ENCODE data around the gene ABI3BP. TPM values are rescaled to one million over a fixed set of nuclear protein-coding genes. Genes with fewer than 3 reads are reported as not detected.
A peak's percentile ranks its signal among the peaks of the same experiment; 100 is the strongest.

ABI3BP gene
- total RNA-seq, 2 donors from 2014 or later = not detected

- no peak for ATAC-seq
- Mint-ChIP-seq H3K27ac (no peak overlapping the region), H3K36me3 (peaks cover 14% of the 10 kb centered on the region), H3K4me1 (ENCODE audit: low read depth in 2 of 2) (no peaks in the 10 kb centered on the region), H3K4me3 (no peak overlapping the region), H3K27me3 (no peaks in the 10 kb centered on the region), H3K9me3 (no peaks in the 10 kb centered on the region)
- no peak for DNase-seq (ENCODE audit: low spot score)
Observed at GRCh38 chr3:100746092-100746491, 247.1 kb downstream of the ABI3BP start.

GRCh38 chr3:100745617-100746016, 247.6 kb downstream of the ABI3BP start:
- Mint-ChIP-seq H3K9me3 (no peaks in the 10 kb centered on the region), H3K27ac (no peak overlapping the region), H3K4me1 (ENCODE audit: low read depth in 2 of 2) (no peaks in the 10 kb centered on the region), H3K4me3 (no peak overlapping the region), H3K36me3 (peaks cover 14% of the 10 kb centered on the region), H3K27me3 (no peaks in the 10 kb centered on the region)
- no peak for ATAC-seq
- DNase-seq (ENCODE audit: low spot score) = no peak

GRCh38 chr3:100744671-100745070, 248.6 kb downstream of the ABI3BP start:
- Mint-ChIP-seq H3K4me3 (no peak overlapping the region), H3K27ac (no peak overlapping the region), H3K27me3 (no peaks in the 10 kb centered on the region), H3K4me1 (ENCODE audit: low read depth in 2 of 2) (no peaks in the 10 kb centered on the region), H3K9me3 (no peaks in the 10 kb centered on the region), H3K36me3 (peaks cover 14% of the 10 kb centered on the region)
- ATAC-seq (no peak), DNase-seq (ENCODE audit: low spot score) (no peak)

- H3K36me3 Mint-ChIP-seq = peaks cover 9% of the 10 kb centered on the region
- no peaks in the 10 kb centered on the region for H3K27me3 Mint-ChIP-seq
- no peaks in the 10 kb centered on the region for H3K4me1 Mint-ChIP-seq (ENCODE audit: low read depth in 2 of 2)
- no peak for DNase-seq (ENCODE audit: low spot score)
- H3K9me3 Mint-ChIP-seq = no peaks in the 10 kb centered on the region
- no peak for ATAC-seq
- H3K27ac Mint-ChIP-seq = no peak overlapping the region
- H3K4me3 Mint-ChIP-seq = no peak overlapping the region
Observed at GRCh38 chr3:100743535-100743934, 249.7 kb downstream of the ABI3BP start.

- Mint-ChIP-seq H3K36me3 (peaks cover 19% of the 10 kb centered on the region), H3K9me3 (no peaks in the 10 kb centered on the region), H3K4me1 (ENCODE audit: low read depth in 2 of 2) (peaks cover 0 to 2% of the 10 kb centered on the region in 2 donors), H3K27ac (no peak overlapping the region), H3K4me3 (no peak overlapping the region), H3K27me3 (no peaks in the 10 kb centered on the region)
- DNase-seq (ENCODE audit: low spot score) (no peak), ATAC-seq (peak in 1 of 2 donors; percentile 81)
Observed at GRCh38 chr3:100740207-100740606, 253.0 kb downstream of the ABI3BP start.

GRCh38 chr3:100737334-100737733, 255.9 kb downstream of the ABI3BP start:
- no peak overlapping the region for H3K4me3 Mint-ChIP-seq
- DNase-seq (ENCODE audit: low spot score) = no peak
- H3K27me3 Mint-ChIP-seq = no peaks in the 10 kb centered on the region
- H3K9me3 Mint-ChIP-seq = no peaks in the 10 kb centered on the region
- no peak for ATAC-seq
- no peak overlapping the region for H3K27ac Mint-ChIP-seq
- peaks cover 22% of the 10 kb centered on the region for H3K36me3 Mint-ChIP-seq
- peaks cover 0 to 14% of the 10 kb centered on the region in 2 donors for H3K4me1 Mint-ChIP-seq (ENCODE audit: low read depth in 2 of 2)

- Mint-ChIP-seq H3K36me3 (peaks cover 36% of the 10 kb centered on the region), H3K9me3 (no peaks in the 10 kb centered on the region), H3K4me1 (ENCODE audit: low read depth in 2 of 2) (peaks cover 10 to 21% of the 10 kb centered on the region in 2 donors), H3K27me3 (no peaks in the 10 kb centered on the region), H3K4me3 (no peak overlapping the region), H3K27ac (no peak overlapping the region)
- ATAC-seq (no peak), DNase-seq (ENCODE audit: low spot score) (no peak)
Observed at GRCh38 chr3:100732435-100732834, 260.8 kb downstream of the ABI3BP start.

- Mint-ChIP-seq H3K9me3 (no peaks in the 10 kb centered on the region), H3K27ac (no peak overlapping the region), H3K4me1 (ENCODE audit: low read depth in 2 of 2) (peaks cover 21 to 29% of the 10 kb centered on the region in 2 donors), H3K27me3 (no peaks in the 10 kb centered on the region), H3K4me3 (no peak overlapping the region), H3K36me3 (peaks cover 29% of the 10 kb centered on the region)
- ATAC-seq = no peak
- no peak for DNase-seq (ENCODE audit: low spot score)
Observed at GRCh38 chr3:100730524-100730923, 262.7 kb downstream of the ABI3BP start.

GRCh38 chr3:100726706-100727105, 266.5 kb downstream of the ABI3BP start:
- H3K9me3 Mint-ChIP-seq = no peaks in the 10 kb centered on the region
- peaks cover 17 to 27% of the 10 kb centered on the region in 2 donors for H3K4me1 Mint-ChIP-seq (ENCODE audit: low read depth in 2 of 2)
- no peak overlapping the region for H3K4me3 Mint-ChIP-seq
- ATAC-seq (no peak), DNase-seq (ENCODE audit: low spot score) (no peak)
- H3K27me3 Mint-ChIP-seq = no peaks in the 10 kb centered on the region
- peak overlapping the region in 1 of 2 donors; percentile 20 for H3K27ac Mint-ChIP-seq
- H3K36me3 Mint-ChIP-seq = peaks cover 33% of the 10 kb centered on the region

- Mint-ChIP-seq H3K36me3 (peaks cover 38% of the 10 kb centered on the region), H3K27ac (no peak overlapping the region), H3K4me1 (ENCODE audit: low read depth in 2 of 2) (peaks cover 17 to 27% of the 10 kb centered on the region in 2 donors), H3K4me3 (no peak overlapping the region), H3K9me3 (no peaks in the 10 kb centered on the region), H3K27me3 (no peaks in the 10 kb centered on the region)
- DNase-seq (ENCODE audit: low spot score) (no peak), ATAC-seq (no peak)
Observed at GRCh38 chr3:100725935-100726513, 267.2 kb downstream of the ABI3BP start.

- Mint-ChIP-seq H3K36me3 (peaks cover 32% of the 10 kb centered on the region), H3K4me1 (ENCODE audit: low read depth in 2 of 2) (peaks cover 17 to 24% of the 10 kb centered on the region in 2 donors), H3K27ac (no peak overlapping the region), H3K27me3 (no peaks in the 10 kb centered on the region), H3K9me3 (no peaks in the 10 kb centered on the region), H3K4me3 (no peak overlapping the region)
- no peak for ATAC-seq
- DNase-seq (ENCODE audit: low spot score) = no peak
Observed at GRCh38 chr3:100720426-100720825, 272.8 kb downstream of the ABI3BP start.

GRCh38 chr3:100719136-100719535, 274.1 kb downstream of the ABI3BP start:
- Mint-ChIP-seq H3K4me3 (no peak overlapping the region), H3K27ac (no peak overlapping the region), H3K36me3 (peaks cover 41% of the 10 kb centered on the region), H3K9me3 (no peaks in the 10 kb centered on the region), H3K27me3 (no peaks in the 10 kb centered on the region), H3K4me1 (ENCODE audit: low read depth in 2 of 2) (peaks cover 23 to 33% of the 10 kb centered on the region in 2 donors)
- ATAC-seq (no peak), DNase-seq (ENCODE audit: low spot score) (no peak)

- no peaks in the 10 kb centered on the region for H3K9me3 Mint-ChIP-seq
- ATAC-seq (no peak), DNase-seq (ENCODE audit: low spot score) (no peak)
- peaks cover 44% of the 10 kb centered on the region for H3K36me3 Mint-ChIP-seq
- no peaks in the 10 kb centered on the region for H3K27me3 Mint-ChIP-seq
- no peak overlapping the region for H3K4me3 Mint-ChIP-seq
- H3K4me1 Mint-ChIP-seq (ENCODE audit: low read depth in 2 of 2) = peaks cover 28 to 38% of the 10 kb centered on the region in 2 donors
- H3K27ac Mint-ChIP-seq = no peak overlapping the region
Observed at GRCh38 chr3:100717637-100718487, 275.4 kb downstream of the ABI3BP start.

GRCh38 chr3:100717063-100717462, 276.2 kb downstream of the ABI3BP start:
- no peaks in the 10 kb centered on the region for H3K27me3 Mint-ChIP-seq
- H3K9me3 Mint-ChIP-seq = no peaks in the 10 kb centered on the region
- DNase-seq (ENCODE audit: low spot score) (no peak), ATAC-seq (no peak)
- no peak overlapping the region for H3K4me3 Mint-ChIP-seq
- H3K27ac Mint-ChIP-seq = peak overlapping the region in 1 of 2 donors; percentile 7
- H3K36me3 Mint-ChIP-seq = peaks cover 47% of the 10 kb centered on the region
- H3K4me1 Mint-ChIP-seq (ENCODE audit: low read depth in 2 of 2) = peaks cover 34 to 43% of the 10 kb centered on the region in 2 donors

Data from natural killer cell treated with Interleukin-12 subunit alpha and Interleukin-12 subunit beta and Interleukin-15 and Interleukin-18, amount 100 ng/mL, for 72 hours (primary cell).